ENCODE data around the gene CHID1. TPM values are rescaled to one million over a fixed set of nuclear protein-coding genes. Genes with fewer than 3 reads are reported as not detected.

CHID1 gene
- total RNA-seq, 2 experiments from 2014 or later: 30.6 to 71.1 TPM

GRCh38 chr11:909406-909805, 1.2 kb downstream of the CHID1 start:
- CTCF ChIA-PET (ENCODE audit: unreplicated experiment): no interaction called here
- intact Hi-C loops (cut with micrococcal nuclease; ENCODE audit: unreplicated experiment): loop anchor here (5.0 kb wide), 1 partner anchor 62 kb away; no protein-coding TSS in a partner anchor
- BruUV-seq (replicated peaks): no TSS peak
- no peak for DNase-seq (ENCODE audit: low spot score)
- Histone ChIP-seq H3K9me2 (ENCODE audit: insufficient read depth, low read length) (no peaks in the 10 kb centered on the region), H4K20me1 (ENCODE audit: insufficient read depth, low read length) (no peaks in the 10 kb centered on the region; the same call in 1 of the 2 replicates), H3K4me1 (ENCODE audit: insufficient read depth, low read length, poor library complexity, severe bottlenecking) (peaks cover 35% of the 10 kb centered on the region), H3K36me3 (ENCODE audit: insufficient read depth, low read length) (peaks cover 22% of the 10 kb centered on the region), H3K9me3 (ENCODE audit: low read length) (no peaks in the 10 kb centered on the region), H3K79me2 (ENCODE audit: insufficient read depth, low read depth, low read length) (peaks cover 19% of the 10 kb centered on the region), H3K4me3 (ENCODE audit: low read depth, low read length, poor library complexity, severe bottlenecking) (peak overlapping the region; percentile 88), H2AFZ (ENCODE audit: low read length) (no peak overlapping the region), H3K27ac (ENCODE audit: low read depth, low read length, poor library complexity, severe bottlenecking) (no peak overlapping the region), H3K4me2 (ENCODE audit: low read length) (peak overlapping the region; percentile 63)
- POLR2A ChIA-PET: interaction anchor here (1.1 kb wide), 1 partner anchor 20 kb away, joined by 4 read pairs; no protein-coding TSS in a partner anchor
- no peak for TF ChIP-seq EZH2phosphoT487 (IDR thresholded peaks at IDR 0.05; ENCODE audit: borderline replicate concordance, low read depth, low read length)
- no peak for TF ChIP-seq CTCF (conservative IDR thresholded peaks at IDR 0.05; ENCODE audit: low read length)

GRCh38 chr11:908273-908672, 2.3 kb downstream of the CHID1 start:
- H3K9me2 ChIP-seq (ENCODE audit: insufficient read depth, low read length): no peaks in the 10 kb centered on the region
- POLR2A ChIA-PET: no interaction called here
- peaks cover 19% of the 10 kb centered on the region for H3K79me2 ChIP-seq (ENCODE audit: insufficient read depth, low read depth, low read length)
- peak overlapping the region; percentile 63 for H3K4me2 ChIP-seq (ENCODE audit: low read length)
- peaks cover 31% of the 10 kb centered on the region for H3K36me3 ChIP-seq (ENCODE audit: insufficient read depth, low read length)
- H3K4me1 ChIP-seq (ENCODE audit: insufficient read depth, low read length, poor library complexity, severe bottlenecking): peaks cover 35% of the 10 kb centered on the region
- H3K4me3 ChIP-seq (ENCODE audit: low read depth, low read length, poor library complexity, severe bottlenecking): no peak overlapping the region
- H3K9me3 ChIP-seq (ENCODE audit: low read length): no peaks in the 10 kb centered on the region
- TF ChIP-seq EZH2phosphoT487 (IDR thresholded peaks at IDR 0.05; ENCODE audit: borderline replicate concordance, low read depth, low read length): no peak
- TF ChIP-seq CTCF (conservative IDR thresholded peaks at IDR 0.05; ENCODE audit: low read length): no peak
- BruUV-seq (replicated peaks): no TSS peak
- H2AFZ ChIP-seq (ENCODE audit: low read length): no peak overlapping the region
- intact Hi-C loops (cut with micrococcal nuclease; ENCODE audit: unreplicated experiment): loop anchor here (5.0 kb wide), 1 partner anchor 61 kb away; no protein-coding TSS in a partner anchor
- CTCF ChIA-PET (ENCODE audit: unreplicated experiment): no interaction called here
- H3K27ac ChIP-seq (ENCODE audit: low read depth, low read length, poor library complexity, severe bottlenecking): peak overlapping the region; percentile 30
- no peak for DNase-seq (ENCODE audit: low spot score)
- H4K20me1 ChIP-seq (ENCODE audit: insufficient read depth, low read length): no peaks in the 10 kb centered on the region; the same call in 1 of the 2 replicates

DNA sequence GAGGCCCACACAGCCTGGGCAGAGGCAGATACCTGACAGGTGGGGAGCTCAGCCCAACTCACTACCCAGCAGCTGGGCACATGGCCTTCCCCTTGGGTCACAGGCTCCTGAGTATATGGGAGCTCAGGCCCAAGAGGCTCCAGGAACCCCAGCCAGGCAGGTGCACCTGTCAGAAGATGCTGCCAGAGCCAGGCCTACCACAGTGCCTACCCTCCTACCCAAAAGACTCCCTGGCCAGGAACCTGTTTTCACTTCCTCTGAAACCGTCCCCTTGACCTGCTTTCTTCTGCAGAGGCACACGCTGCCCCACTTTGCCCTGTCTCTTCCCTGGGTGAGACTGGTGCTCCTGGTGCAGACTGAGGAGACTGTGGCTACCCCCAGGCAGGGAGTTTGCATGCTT, 2.9 kb downstream of the CHID1 start:
- intact Hi-C loops (cut with micrococcal nuclease; ENCODE audit: unreplicated experiment): loop anchor here (5.0 kb wide), 1 partner anchor 60 kb away; no protein-coding TSS in a partner anchor
- Histone ChIP-seq H3K9me3 (ENCODE audit: low read length) (no peaks in the 10 kb centered on the region), H4K20me1 (ENCODE audit: insufficient read depth, low read length) (no peaks in the 10 kb centered on the region; the same call in 1 of the 2 replicates), H3K9me2 (ENCODE audit: insufficient read depth, low read length) (no peaks in the 10 kb centered on the region), H3K27ac (ENCODE audit: low read depth, low read length, poor library complexity, severe bottlenecking) (peak overlapping the region; percentile 30), H2AFZ (ENCODE audit: low read length) (no peak overlapping the region), H3K4me1 (ENCODE audit: insufficient read depth, low read length, poor library complexity, severe bottlenecking) (peaks cover 35% of the 10 kb centered on the region), H3K79me2 (ENCODE audit: insufficient read depth, low read depth, low read length) (peaks cover 19% of the 10 kb centered on the region), H3K36me3 (ENCODE audit: insufficient read depth, low read length) (peaks cover 36% of the 10 kb centered on the region), H3K4me3 (ENCODE audit: low read depth, low read length, poor library complexity, severe bottlenecking) (no peak overlapping the region), H3K4me2 (ENCODE audit: low read length) (peak overlapping the region; percentile 63)
- ChIA-PET CTCF (ENCODE audit: unreplicated experiment) (no interaction called here), POLR2A (no interaction called here)
- no TSS peak for BruUV-seq (replicated peaks)
- TF ChIP-seq EZH2phosphoT487 (IDR thresholded peaks at IDR 0.05; ENCODE audit: borderline replicate concordance, low read depth, low read length) (no peak), CTCF (conservative IDR thresholded peaks at IDR 0.05; ENCODE audit: low read length) (no peak)
- peak; percentile 56 for DNase-seq (ENCODE audit: low spot score)

Data from OCI-LY7 (cell line).